Measurements from ENCODE around the gene OSTN. TPM values are rescaled to one million over a fixed set of nuclear protein-coding genes. Genes with fewer than 3 reads are reported as not detected.

Gene OSTN
- polyA plus RNA-seq, 1 donor: 1.4 TPM

DNA sequence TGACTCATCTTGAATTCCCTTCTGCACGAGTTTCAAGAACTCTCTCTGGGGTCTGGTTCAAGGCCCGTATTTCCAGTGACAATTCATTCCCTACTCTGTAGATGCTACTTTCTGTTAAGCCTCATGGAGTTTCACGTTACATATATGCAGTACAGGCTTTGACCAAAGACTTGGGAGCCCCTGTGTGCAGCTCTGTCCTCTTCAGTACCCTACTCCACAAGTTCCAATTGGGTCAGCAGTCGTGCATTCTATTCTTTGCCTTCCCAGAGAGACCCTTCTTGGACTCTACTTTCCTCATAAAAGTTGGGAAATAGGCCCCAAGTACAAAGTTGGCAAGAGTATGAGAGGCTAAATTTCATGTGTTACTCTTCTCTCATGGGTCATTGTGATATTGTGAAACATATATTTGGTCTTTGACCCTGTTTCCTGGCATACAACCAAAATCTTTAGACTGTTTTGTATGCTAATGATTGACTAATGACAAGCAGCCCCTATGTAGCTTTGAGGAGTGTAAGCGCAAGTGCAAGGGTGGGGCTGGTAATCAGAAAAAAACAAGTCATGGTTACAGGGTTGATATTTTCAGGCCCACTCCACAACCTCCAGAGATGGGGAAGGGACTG, 115.2 kb downstream of the OSTN start:
- no peak for DNase-seq

Other genes starting within 250 kb of the OSTN start
- gene CCDC50, start 130.2 kb downstream of the OSTN start, polyA plus RNA-seq (ENCODE audit: insufficient read length): 30.1 TPM
- 0.19 TPM for gene UTS2B, start 131.3 kb downstream of the OSTN start, polyA plus RNA-seq (ENCODE audit: insufficient read length)

Measured in hindlimb muscle (tissue), 1 donor.